Measurements from ENCODE around the gene FANCC. TPM values are rescaled to one million over a fixed set of nuclear protein-coding genes. Genes with fewer than 3 reads are reported as not detected.

FANCC gene
- total RNA-seq, 1 donor, result 5.4 TPM

DNA sequence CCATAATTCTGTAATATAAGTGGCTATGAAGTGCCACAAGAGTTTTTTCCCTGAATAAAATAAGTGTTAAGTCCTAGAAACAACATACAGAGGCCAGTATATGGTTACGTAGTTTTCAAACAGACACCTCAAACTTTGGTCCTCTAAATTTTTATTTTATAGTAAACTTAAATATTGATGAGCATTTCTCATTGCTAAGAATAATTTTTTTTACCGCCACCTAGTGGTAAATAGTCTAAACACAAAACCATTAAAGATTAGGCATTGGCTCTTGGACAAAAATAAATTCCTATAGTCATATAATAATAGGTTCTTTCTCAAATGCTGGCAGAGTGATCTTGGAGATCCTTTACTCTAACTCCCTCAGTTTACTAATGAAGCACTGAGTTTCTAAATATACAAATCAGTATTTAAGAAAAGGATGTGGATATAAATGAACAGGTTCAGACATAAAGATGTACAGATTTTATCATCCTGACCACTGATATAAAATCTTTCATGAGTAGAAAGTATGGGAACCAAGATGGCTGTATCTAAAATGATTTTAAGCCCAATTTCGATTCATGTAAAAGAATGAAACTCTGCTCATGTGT is 136.2 kb downstream of the FANCC start:
- Histone ChIP-seq H3K27ac (ENCODE audit: low read depth, low read length) (no peak overlapping the region), H3K36me3 (ENCODE audit: insufficient read depth, low read length) (no peaks in the 10 kb centered on the region), H2AFZ (ENCODE audit: low read length) (no peak overlapping the region), H3K4me3 (ENCODE audit: insufficient read depth, low read length) (no peak overlapping the region), H3K27me3 (ENCODE audit: insufficient read depth, low read length) (no peaks in the 10 kb centered on the region), H3K9me3 (ENCODE audit: low read depth, low read length) (no peaks in the 10 kb centered on the region), H3K79me2 (ENCODE audit: insufficient read depth, low read length) (no peaks in the 10 kb centered on the region), H3K4me2 (ENCODE audit: insufficient read depth, low read length) (no peak overlapping the region), H4K20me1 (ENCODE audit: insufficient read depth, low read length) (no peaks in the 10 kb centered on the region), H3K4me1 (ENCODE audit: insufficient read depth, low read length) (no peaks in the 10 kb centered on the region)
- DNase-seq (ENCODE audit: insufficient read length, low spot score, missing footprints), result no peak
- peak; percentile 59 for TF ChIP-seq CTCF (IDR thresholded peaks at IDR 0.05; ENCODE audit: extremely low read depth, low read depth, low read length)

DNA sequence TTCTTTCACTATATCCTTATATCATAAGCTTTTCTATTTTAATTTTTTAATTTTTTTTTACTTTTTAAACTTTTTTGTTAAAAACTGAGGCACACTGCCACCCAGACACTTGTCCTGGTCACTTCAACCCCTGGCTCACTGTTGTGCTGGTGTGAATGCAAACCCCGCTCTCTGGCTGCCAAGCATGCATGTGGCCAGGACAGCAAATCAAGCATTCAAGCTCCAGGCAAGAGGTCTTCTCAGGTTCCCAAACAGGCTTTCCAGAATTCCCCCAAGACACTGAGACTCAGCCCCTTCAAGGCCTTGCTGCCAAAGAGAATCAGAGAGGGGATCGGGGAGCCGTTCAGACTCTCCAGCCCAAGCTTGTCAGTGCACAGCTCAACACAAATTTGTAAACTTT is 139.9 kb downstream of the FANCC start:
- no peaks in the 10 kb centered on the region for H3K27me3 ChIP-seq (ENCODE audit: insufficient read depth, low read length)
- no peak overlapping the region for H2AFZ ChIP-seq (ENCODE audit: low read length)
- no peak for DNase-seq (ENCODE audit: insufficient read length, low spot score, missing footprints)
- no peaks in the 10 kb centered on the region for H3K4me1 ChIP-seq (ENCODE audit: insufficient read depth, low read length)
- no peak for TF ChIP-seq CTCF (IDR thresholded peaks at IDR 0.05; ENCODE audit: extremely low read depth, low read depth, low read length)
- no peaks in the 10 kb centered on the region for H3K79me2 ChIP-seq (ENCODE audit: insufficient read depth, low read length)
- H3K4me3 ChIP-seq (ENCODE audit: insufficient read depth, low read length), result no peak overlapping the region
- no peaks in the 10 kb centered on the region for H3K9me3 ChIP-seq (ENCODE audit: low read depth, low read length)
- no peaks in the 10 kb centered on the region for H4K20me1 ChIP-seq (ENCODE audit: insufficient read depth, low read length)
- H3K4me2 ChIP-seq (ENCODE audit: insufficient read depth, low read length), result no peak overlapping the region
- no peaks in the 10 kb centered on the region for H3K36me3 ChIP-seq (ENCODE audit: insufficient read depth, low read length)
- H3K27ac ChIP-seq (ENCODE audit: low read depth, low read length), result no peak overlapping the region

GRCh38 chr9:95176755-95177319 is 140.7 kb downstream of the FANCC start:
- Histone ChIP-seq H3K4me2 (ENCODE audit: insufficient read depth, low read length) (no peak overlapping the region), H3K4me1 (ENCODE audit: insufficient read depth, low read length) (no peaks in the 10 kb centered on the region), H4K20me1 (ENCODE audit: insufficient read depth, low read length) (no peaks in the 10 kb centered on the region), H3K27ac (ENCODE audit: low read depth, low read length) (no peak overlapping the region), H2AFZ (ENCODE audit: low read length) (no peak overlapping the region), H3K79me2 (ENCODE audit: insufficient read depth, low read length) (no peaks in the 10 kb centered on the region), H3K9me3 (ENCODE audit: low read depth, low read length) (no peaks in the 10 kb centered on the region), H3K4me3 (ENCODE audit: insufficient read depth, low read length) (no peak overlapping the region), H3K27me3 (ENCODE audit: insufficient read depth, low read length) (no peaks in the 10 kb centered on the region), H3K36me3 (ENCODE audit: insufficient read depth, low read length) (no peaks in the 10 kb centered on the region)
- no peak for DNase-seq (ENCODE audit: insufficient read length, low spot score, missing footprints)
- TF ChIP-seq CTCF (IDR thresholded peaks at IDR 0.05; ENCODE audit: extremely low read depth, low read depth, low read length), result no peak

DNA sequence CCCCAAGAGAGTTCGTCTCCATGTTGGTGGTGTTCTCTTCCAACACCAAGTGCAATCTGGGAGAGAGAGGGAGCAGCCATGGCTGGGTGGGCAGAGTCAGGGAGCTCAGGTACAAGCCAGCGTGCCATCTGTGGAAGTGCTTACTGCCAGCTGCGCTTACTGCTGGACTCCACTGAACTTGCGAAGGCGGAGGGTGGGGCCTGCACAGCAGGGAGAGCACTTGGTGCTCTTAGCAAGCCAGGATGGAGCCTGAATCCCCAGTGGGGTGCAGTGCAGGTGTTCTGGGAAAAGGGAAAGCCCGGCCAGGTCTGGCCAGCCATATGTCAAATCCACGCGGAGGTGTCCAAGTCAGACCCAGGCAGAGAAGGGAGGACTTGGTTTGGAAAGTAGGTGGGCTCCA is 142.0 kb downstream of the FANCC start:
- H4K20me1 ChIP-seq (ENCODE audit: insufficient read depth, low read length), result no peaks in the 10 kb centered on the region
- no peak for TF ChIP-seq CTCF (IDR thresholded peaks at IDR 0.05; ENCODE audit: extremely low read depth, low read depth, low read length)
- no peaks in the 10 kb centered on the region for H3K79me2 ChIP-seq (ENCODE audit: insufficient read depth, low read length)
- no peaks in the 10 kb centered on the region for H3K36me3 ChIP-seq (ENCODE audit: insufficient read depth, low read length)
- DNase-seq (ENCODE audit: insufficient read length, low spot score, missing footprints), result no peak
- no peak overlapping the region for H3K27ac ChIP-seq (ENCODE audit: low read depth, low read length)
- H3K27me3 ChIP-seq (ENCODE audit: insufficient read depth, low read length), result no peaks in the 10 kb centered on the region
- H3K9me3 ChIP-seq (ENCODE audit: low read depth, low read length), result no peaks in the 10 kb centered on the region
- peaks cover 12% of the 10 kb centered on the region for H3K4me1 ChIP-seq (ENCODE audit: insufficient read depth, low read length)
- H2AFZ ChIP-seq (ENCODE audit: low read length), result no peak overlapping the region
- H3K4me3 ChIP-seq (ENCODE audit: insufficient read depth, low read length), result no peak overlapping the region
- no peak overlapping the region for H3K4me2 ChIP-seq (ENCODE audit: insufficient read depth, low read length)

All from osteoblast (primary cell).